NCI-H1436 (cell line): ENCODE measurements around the gene CEMIP2.

Source experiments
- DNase-seq: peaks from one replicate; lab custom pipeline; 2025; lab: John Stamatoyannopoulos, UW

Gene CEMIP2

GRCh38 chr9:71746023-71746757, 22.1 kb downstream of the CEMIP2 start:
- no peak for DNase-seq

- no peak for DNase-seq
These were observed 23.4 kb downstream of the CEMIP2 start for GRCh38 chr9:71744754-71745521.

- no peak for DNase-seq
These were observed 24.4 kb downstream of the CEMIP2 start for GRCh38 chr9:71743882-71744281.

- no peak for DNase-seq
These were observed 25.1 kb downstream of the CEMIP2 start for GRCh38 chr9:71743217-71743705.

- DNase-seq = no peak
These were observed 25.6 kb downstream of the CEMIP2 start for GRCh38 chr9:71742703-71743102.

- no peak for DNase-seq
These were observed 26.2 kb downstream of the CEMIP2 start for GRCh38 chr9:71741926-71742648.

- DNase-seq = no peak
These were observed 28.1 kb downstream of the CEMIP2 start for GRCh38 chr9:71740199-71740598.

GRCh38 chr9:71737455-71737854, 30.9 kb downstream of the CEMIP2 start:
- no peak for DNase-seq

GRCh38 chr9:71736236-71736635, 32.1 kb downstream of the CEMIP2 start:
- no peak for DNase-seq

GRCh38 chr9:71734950-71735349, 33.4 kb downstream of the CEMIP2 start:
- DNase-seq = no peak

- DNase-seq = no peak
These were observed 35.1 kb downstream of the CEMIP2 start for GRCh38 chr9:71733176-71733575.

- DNase-seq = no peak
These were observed 38.3 kb downstream of the CEMIP2 start for GRCh38 chr9:71729816-71730526.

- no peak for DNase-seq
These were observed 41.6 kb downstream of the CEMIP2 start for GRCh38 chr9:71726723-71727122.

- no peak for DNase-seq
These were observed 42.5 kb downstream of the CEMIP2 start for GRCh38 chr9:71725590-71726338.

- no peak for DNase-seq
These were observed 46.5 kb downstream of the CEMIP2 start for GRCh38 chr9:71721855-71722254.

- DNase-seq = no peak
These were observed 48.8 kb downstream of the CEMIP2 start for GRCh38 chr9:71719562-71719961.

- no peak for DNase-seq
These were observed 49.2 kb downstream of the CEMIP2 start for GRCh38 chr9:71719088-71719487.

- DNase-seq = no peak
These were observed 52.0 kb downstream of the CEMIP2 start for GRCh38 chr9:71716138-71716909.

- no peak for DNase-seq
These were observed 57.5 kb downstream of the CEMIP2 start for GRCh38 chr9:71710856-71711255.

GRCh38 chr9:71710201-71710600, 58.1 kb downstream of the CEMIP2 start:
- no peak for DNase-seq
